ENCODE results near the gene RASGRP2. TPM values are rescaled to one million over a fixed set of nuclear protein-coding genes. Genes with fewer than 3 reads are reported as not detected.

RASGRP2 gene
- 0.23 TPM in 1 of 2 replicates, not detected in the other for total RNA-seq (2014; rRNA removed)
- 0.94 TPM for polyA plus RNA-seq (2012)

DNA sequence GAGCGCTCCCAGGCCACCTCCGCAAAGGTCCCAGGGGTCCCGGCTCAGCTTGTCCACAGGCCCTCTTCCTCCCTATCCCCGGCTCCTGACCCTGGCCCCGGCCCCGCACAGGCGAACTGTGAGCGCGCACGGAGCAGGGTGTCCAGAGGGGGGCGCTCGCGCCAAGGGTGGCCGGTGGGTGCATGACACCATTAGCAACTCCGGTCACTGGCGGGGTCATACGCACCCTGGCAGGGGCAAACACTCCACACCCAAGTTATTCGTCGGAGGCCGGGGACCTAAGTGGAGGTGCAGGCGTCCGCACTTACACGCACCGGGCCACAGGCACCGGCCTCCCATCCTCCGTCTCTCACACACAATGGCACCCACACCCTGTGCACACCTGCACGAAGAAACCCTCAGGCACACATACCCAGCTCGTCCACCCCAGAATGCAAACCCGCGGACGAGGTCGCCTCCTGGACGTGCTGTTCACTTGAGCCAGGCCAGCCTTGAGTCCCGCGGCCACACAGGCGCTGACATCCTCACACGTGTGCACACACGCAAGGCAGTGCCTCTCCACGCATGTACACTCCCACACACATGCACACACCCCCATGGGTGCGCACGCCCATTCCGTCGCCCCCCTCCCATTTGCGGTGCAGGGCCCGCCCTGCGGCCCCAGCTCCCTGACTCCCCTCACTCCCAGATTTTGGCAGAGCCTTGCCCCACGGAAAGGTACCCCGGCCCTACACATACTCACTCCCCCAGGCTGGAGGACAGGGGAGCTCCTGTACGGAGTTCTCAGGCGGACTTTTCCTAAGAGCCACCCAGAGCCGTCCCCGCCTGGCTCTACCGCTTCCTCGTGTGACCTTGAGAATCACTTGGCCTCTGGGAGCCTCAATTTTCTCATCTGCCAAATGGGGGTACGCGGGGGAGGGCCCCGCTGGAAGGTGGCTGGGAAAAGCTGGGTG, at the start of gene RASGRP2:
TSS of gene RASGRP2 (minus strand) at position 552 of the 953 bp plus-strand sequence. CDS start 1,276 bp downstream, outside the sequence.
- no peak for DNase-seq (ENCODE audit: low read depth)

DNA sequence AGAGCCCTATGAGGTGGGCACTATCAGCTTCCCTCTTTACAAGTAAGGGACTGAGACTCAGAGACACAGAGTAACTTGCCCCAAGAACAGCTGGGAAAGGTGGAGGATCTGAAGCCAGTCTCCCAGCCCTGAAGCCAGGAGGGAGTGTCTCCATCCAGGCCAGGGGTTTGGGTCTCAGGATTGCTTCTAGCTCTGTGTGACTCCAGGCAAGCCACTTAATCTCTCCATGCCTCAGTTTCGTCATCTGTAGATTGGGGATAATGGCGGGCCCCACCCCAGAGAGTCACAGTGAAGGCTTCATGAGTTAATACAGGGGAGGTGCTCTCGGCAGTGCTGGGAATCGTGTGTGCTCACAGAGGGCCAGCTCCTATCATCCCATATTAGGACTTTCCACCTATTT, 48.5 kb upstream of the RASGRP2 start:
- DNase-seq (ENCODE audit: low read depth): no peak

DNA sequence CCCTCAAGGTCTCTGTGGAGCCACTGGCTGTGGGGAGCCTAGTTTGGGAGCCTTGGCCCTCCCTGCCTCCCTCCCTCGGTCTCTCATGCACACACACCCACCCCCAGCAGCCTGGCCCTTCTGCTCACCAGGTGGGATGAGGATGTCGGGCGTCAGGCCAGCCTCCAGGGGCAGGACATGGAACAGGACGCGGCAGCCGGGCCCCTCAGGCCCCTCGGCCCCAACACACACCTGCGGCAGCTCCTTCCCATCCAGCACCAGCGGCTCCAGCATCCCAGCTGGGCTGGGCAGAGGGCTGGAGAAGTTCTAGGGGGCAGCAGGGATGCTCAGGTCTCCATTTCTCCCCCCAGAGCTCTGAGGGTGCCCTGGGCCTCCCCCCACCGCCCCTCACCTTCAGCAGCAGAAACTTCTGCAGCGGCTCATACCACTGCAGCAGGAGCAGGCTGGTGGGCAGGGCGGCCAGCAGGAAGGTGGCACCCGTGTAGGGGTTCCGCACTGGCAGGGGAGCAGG, 47.9 kb upstream of the RASGRP2 start:
- no peak for DNase-seq (ENCODE audit: low read depth)

DNA sequence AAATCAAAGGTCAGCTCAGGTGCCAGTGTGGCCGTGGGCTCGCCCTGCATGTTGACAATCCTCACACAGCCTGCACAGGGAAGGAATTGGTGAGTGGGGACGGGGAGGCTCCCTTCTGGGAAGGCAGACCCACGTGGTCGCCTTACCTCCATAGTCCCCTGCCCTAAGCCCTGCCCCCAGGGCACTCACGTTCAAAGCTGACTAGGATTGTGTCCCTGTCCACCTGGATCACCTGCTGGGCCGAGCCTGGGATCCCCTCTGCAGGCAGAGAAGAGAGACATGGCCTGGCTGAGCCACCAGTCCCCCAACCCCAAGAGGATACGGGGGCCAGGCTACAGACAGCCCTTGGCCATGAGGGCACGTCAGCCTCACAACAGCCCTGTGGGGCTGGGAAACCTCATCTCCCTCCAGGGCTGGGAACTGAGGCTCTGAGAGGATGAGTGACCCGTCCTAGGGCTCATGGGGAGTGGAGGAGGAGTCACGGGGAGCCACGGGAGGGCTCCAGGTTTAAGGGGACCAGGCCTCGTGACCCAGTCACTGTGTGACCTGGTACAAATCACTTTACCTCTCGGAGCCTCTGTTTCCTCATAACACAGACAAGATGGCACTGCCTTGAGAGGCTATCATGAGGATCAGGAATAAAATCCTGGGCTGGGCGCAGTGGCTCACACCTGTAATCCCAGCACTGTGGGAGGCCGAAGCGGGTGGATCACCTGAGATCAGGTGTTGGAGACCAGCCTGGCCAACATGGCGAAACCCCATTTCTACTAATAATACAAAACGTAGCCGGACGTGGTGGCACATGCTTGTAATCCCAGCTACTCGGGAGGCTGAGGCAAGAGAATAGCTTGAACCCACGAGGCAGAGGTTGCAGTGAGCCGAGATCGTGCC, 46.5 kb upstream of the RASGRP2 start:
- no peak for DNase-seq (ENCODE audit: low read depth)

DNA sequence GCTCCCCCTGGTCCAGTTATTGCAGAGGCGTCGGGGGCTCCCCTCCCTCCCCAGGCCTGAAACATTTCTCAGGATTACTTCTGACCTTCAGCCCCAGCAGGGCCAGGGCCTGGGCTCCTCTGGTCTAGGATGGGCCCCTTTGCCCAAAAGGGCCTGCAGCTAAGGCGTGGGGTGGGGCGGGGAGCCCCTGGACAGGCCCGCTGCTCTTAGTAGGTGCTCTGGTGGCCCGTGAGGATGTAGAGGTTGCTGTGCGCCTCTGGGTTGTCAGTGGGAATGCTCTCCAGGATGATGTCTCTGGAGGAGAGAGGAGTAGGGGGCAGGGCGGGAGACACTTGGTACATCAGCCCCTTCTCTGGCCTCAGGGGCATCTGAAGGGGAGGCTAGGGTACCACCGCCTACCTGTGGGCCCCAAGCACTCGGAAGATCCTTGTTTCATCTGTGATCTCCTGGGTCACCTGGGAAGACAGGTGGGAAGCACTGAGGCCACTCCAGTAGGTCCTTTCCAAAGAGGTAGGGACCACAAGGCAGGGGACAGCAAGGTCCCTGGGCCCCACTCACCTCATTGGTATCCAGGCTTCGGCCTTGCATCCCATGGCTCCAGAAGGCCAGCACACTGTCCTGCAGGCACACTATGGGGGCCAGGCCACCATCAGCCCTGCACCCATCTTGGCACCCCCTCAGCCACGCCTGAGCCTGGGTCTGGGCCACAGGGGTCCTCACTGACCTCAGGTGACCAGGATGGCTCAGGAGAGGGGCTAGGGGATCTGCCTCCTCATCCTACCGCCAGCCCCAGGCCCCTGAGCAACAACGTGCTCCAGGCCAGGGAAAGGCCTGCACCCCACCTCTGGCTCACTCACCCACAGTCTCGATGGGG, 45.6 kb upstream of the RASGRP2 start:
- no peak for DNase-seq (ENCODE audit: low read depth)

DNA sequence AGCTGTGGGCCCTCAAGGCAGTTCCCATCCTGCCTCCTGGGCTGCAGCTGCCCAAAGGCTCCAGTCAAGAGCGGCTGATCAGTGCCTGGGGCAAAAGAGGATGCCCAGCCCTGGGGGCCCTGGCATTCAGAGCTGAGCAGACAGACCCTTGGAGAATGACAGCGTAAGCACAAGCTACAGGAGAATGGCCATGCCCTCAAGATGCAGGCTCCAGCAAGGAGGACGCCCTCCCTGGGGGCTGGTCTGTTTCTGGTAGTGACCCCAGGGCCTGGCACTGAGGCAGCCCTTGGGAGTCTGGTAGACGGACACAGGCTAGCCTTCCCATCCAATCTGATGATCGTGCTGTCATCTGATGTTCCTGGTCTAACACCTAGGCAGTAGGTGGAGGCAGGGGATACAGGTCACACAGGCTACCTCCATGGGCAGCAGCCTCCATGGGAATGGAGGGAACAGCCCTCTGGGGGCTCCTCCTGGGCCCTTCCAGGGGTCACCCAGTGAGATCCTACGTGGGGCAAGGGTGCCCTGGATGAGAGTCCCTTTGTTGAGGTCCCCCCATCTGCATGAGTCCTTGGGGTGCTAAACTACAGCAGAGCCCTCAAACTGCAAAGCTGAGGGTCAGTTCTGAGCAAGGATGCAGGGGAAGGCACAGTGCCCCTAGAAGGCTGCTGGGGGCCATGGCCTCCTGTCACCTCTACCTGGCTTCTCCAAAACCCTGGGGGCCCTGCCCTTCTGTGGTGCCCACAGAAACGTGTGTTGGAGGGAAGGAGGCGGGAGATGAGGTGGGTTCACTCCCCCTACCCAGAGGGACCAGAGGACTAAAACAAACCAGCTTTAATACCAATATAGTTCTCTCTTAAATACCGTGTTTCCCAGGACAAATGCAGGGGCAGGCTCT, 44.6 kb upstream of the RASGRP2 start:
- DNase-seq (ENCODE audit: low read depth): no peak

DNA sequence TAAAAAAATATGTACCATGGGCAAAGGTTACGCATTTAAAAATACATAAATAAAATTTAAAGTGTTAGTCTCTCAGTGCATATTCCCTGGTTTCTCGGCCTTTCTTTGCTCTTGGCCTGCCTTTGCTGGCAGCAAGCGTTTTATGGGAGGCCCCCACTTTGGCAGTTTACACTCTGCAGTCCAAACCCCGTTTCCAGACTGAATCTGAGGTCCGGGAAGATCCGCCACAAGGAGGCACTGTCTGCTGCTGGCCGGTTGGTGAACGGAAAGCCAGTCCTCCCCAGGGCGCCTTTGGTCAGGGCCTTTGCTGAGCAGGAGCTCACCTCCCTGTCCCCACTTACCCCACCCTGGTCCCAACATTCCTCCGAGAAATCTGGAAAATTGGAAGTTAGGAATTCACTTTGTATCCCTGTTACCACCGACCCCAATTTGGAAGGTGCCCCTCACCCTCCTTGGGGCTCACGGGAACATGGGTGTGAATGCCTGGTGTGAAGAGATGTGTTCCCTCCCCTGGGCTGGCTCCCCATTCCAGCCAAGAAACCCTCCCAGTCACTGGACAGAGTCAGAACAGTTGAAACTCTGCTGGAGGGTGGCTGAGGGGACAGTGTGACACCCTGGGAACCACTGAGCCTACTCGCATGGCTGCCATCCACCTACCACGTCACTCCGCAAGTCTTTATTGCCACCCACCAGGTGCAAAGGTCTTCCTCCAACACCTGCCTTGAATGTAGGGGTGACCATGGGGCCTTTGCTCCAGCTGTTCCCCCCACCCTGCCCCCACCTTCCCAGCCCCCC, 43.8 kb upstream of the RASGRP2 start:
- DNase-seq (ENCODE audit: low read depth): peak; percentile 36

DNA sequence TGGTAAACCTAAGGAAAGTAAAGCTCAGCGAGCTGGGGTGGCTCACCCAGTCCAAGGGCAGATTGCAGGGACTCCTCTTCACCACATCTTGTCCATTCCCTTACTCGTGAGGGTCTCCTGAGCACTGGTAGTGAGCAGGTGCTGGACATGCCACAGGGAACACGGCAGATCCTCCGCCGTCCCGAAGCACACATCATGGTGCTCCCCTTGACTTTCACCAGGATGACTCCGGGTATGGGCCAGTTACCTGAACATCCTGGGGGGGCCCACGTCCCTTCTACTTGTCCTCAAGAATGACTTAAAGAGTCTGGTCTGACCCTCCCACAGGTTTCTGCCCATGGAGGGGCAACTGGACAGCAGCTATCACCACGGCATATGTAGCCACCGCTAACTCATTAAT, 42.4 kb upstream of the RASGRP2 start:
- no peak for DNase-seq (ENCODE audit: low read depth)

DNA sequence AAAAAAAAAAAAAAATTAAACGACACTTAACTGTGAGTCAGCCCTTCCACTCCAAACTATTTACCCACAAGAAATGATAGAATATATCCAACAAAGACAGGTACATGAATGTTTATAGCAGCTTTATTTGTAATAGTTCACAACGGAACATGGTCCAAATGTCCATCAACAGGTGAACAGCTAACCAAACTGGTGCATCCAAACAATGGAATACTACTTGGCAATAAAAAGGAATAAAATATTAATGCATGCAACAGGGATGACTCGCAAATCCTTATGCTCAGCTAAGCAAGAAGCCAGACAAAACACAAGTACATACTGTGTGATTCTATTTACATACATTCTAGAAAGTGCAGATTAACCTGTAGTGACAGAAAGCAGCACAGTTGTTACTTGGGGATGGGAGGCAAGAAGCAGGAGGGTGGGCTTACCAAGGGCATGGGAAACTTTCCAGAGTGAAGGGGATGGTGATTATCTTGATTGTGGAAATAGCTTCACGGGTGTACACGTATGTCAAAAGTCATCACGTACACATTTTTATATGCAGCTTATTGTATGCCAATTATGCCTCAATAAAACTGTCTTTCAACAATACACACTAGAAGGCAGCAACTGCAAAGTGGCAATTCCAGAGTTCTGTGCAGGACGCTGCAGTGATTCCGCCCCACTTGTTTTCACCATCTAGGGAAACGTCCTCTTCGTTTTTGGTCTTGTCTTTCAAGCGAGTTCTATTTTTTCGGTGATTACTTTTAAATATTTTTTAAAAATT, 41.1 kb upstream of the RASGRP2 start:
- DNase-seq (ENCODE audit: low read depth): no peak

DNA sequence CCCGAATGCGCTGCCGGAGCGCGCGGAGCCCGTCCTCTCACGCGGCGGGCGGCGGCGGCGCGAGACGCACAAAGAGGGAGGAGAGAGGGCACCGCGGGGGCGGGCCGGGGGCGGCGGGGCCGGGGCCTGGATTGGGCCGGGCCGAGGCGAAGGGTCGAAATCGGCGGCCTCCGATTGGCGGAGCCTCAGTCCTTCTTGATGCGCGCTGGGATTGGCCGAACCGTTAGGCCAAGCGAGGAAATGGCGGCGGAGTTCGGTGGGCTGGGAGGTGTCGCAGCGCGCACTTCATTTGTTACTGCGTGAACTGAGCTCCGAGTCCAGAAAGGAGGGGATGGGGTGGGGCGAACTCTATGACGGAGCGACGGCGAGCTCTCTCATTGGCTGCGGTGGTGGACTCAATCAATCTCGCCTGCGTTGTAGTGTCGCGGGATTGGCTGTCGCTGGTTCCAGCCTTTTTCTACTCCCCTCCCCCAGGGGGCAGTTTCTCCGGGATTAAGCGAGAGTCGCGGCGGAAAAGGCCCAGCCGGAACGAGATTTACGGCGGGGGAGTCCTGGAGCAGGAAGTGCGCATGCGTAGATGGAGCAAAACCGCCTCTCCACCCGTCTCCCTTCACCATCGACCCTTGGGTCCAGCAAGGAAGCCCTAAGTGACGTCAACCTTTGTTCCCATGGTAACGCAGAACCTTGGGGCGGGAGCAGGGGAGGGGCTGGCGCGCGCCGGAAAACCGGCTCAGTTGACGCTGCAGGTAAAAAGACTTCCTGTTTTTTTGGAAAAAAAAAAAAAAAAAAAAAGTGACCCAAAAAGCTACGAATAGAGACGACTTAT, 34.7 kb upstream of the RASGRP2 start, which contains the start of gene SF1:
TSS of gene SF1 (minus strand) at position 70 of the 826 bp plus-strand sequence. CDS start 150 bp downstream, outside the sequence.
- peak; percentile 100 for DNase-seq (ENCODE audit: low read depth)

DNA sequence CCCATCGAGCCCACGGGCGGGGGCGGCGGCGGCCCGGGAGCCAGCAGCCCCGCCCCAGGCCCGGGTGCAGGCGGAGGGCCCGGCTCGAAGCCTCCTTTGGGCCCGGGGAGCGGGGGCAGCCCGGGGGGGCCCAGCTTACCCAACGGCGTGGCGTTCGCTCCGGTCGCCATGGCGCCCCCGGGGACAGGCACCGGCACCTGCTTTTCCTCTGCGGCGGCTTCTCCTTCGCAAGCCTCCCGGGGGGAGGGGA, 34.2 kb upstream of the RASGRP2 start:
- no peak for DNase-seq (ENCODE audit: low read depth)

DNA sequence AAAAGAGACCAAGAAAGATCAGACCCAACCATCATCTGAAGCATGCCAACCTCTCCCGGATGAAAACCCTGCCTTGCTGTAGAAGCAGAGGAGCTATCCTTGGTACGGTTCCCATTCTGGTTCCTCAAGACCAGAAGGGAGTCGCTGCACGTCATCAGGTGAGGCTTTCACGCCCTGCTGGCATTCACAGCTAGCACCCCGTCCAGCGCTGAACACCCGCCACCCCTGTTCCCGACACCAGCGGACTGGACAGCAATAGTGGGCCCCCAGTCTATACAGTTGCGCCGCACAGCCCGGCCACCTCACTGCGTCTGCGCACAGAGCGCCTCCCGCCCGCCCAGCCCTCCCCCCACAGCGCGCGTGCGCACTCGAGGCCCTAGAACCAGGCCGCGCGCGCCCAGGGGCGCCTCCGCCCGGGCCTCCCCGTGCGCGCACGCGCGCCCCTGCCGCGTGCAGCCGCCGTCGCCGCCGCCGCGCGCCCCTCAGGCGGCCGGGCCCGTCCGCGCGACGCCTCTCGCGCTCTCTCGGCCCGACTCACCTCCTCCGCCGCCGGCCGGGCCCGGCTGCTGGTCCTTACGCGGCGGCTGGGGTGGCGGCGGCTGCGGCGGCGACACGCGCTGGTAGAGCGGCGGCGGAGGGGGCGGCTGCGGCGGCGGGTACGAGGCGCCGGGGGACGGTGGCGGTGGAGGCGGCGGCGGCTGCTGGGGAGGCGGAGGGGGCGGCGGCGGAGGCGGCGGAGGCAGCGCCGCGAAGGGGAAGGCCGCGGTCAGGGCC, 33.7 kb upstream of the RASGRP2 start:
- DNase-seq (ENCODE audit: low read depth): peak; percentile 78

DNA sequence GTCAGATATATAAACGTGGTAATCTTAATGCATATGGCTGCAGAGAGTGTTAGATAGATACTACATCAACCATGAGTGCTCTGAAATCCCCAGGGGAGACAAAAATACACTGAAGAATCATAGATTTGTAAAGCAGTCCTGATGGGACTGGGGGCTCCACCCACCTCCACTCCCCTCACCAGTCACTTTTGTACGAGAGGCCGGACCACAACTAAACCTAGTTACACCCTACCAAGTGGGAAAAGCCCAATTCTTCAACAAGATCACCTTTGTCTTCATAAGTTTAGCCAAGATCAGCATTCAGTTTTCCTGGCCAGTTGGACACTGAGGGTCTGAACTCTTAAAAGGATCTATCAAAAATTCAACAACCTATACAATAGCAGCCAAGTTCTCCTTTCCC, 32.9 kb upstream of the RASGRP2 start:
- DNase-seq (ENCODE audit: low read depth): no peak

DNA sequence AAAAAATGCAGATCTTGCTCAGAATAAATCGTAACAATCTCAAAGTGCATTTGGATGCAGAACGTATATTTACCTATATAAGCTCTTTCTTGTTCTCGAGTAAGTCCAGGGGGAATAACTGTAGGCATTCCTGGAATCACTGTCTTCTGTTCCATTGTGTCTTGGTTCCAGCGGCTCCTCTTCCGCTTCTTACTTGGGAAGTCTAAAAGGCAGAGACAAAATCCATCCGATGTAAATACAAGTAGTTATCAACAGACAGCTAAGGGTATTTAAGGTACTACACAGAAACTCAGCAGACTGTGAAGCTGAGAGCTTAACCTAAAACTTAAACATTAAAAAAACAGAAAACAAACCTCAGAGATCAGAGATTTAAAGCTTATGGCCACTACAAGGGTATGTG, 32.5 kb upstream of the RASGRP2 start:
- no peak for DNase-seq (ENCODE audit: low read depth)

DNA sequence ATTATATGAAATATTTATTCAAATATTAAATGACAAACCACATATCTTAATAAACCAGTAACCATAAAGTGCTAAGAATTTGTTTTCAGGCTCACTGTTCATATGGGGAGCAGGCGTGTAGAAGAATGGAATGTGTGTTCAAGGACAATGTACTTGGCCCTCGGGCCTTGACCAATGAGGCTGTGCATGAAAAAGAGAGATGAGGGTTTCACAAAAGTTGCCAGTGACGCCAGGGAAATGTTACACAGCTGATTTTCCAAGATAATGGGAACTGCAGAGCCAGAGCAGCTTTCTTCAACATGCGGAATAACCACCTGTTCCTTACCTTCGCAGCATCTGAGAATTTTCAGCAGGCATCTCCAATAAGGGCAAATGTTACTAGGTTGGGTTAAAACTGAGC, 30.2 kb upstream of the RASGRP2 start:
- no peak for DNase-seq (ENCODE audit: low read depth)

DNA sequence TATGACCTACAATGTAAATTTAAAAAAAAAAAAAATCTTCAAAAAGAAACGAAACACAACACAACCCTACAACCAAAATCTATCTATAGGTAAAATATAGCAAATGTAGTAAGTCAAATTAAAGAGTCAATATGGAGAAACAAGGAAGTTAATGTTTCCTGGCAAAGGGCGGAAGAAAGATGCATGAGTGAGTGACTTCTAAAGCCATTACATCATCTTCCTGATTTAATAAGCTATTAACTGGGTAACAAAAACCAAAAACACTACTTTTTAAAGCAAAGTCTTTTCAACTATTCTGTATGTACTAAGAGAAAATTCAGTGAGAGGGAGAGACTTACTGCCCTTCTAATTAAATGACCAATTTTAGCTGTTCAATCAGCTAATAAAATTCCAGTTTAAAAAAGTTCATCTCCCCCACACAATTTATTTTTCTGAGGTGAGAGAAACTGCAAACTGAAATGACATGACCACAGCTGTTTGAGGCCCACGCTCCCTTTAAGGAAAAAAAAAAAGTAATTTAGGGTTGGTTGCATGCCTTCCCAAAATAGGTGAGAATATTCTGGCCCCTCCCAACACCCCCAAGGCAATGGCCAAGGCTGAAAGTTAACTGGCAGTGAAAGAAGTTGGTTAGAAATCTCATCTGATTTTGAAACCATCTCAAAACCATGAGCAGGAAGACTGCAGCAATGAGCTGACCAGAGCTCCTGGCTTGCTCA, 28.5 kb upstream of the RASGRP2 start:
- no peak for DNase-seq (ENCODE audit: low read depth)
